Measurements from ENCODE around the gene SULT1A1.
"Not testable (repeated sequence)": the region's sequence is repeated elsewhere in the genome, so short reads cannot be mapped to it uniquely, and the experiment has no call there.

SULT1A1 gene

GRCh38 chr16:28609631-28610594 is at the start of gene SULT1A1:
Gene SULT1A1, minus strand, starts transcription at chr16:28610044. Its CDS starts 1,189 bp downstream, at chr16:28608855.
- DNase-seq (ENCODE audit: low read depth, low spot score): no peak

- DNase-seq (ENCODE audit: low read depth, low spot score): not testable (repeated sequence)
Observed at GRCh38 chr16:28639959-28640358, 30.1 kb upstream of the SULT1A1 start.

GRCh38 chr16:28638359-28638758 is 28.5 kb upstream of the SULT1A1 start:
- DNase-seq (ENCODE audit: low read depth, low spot score): not testable (repeated sequence)

- not testable (repeated sequence) for DNase-seq (ENCODE audit: low read depth, low spot score)
Observed at GRCh38 chr16:28637765-28638164, 27.9 kb upstream of the SULT1A1 start, which contains the start of gene NPIPB8. Gene NPIPB8, plus strand, starts transcription at chr16:28638065. Its CDS starts 296 bp downstream, at chr16:28638361.

GRCh38 chr16:28636093-28636823 is 26.4 kb upstream of the SULT1A1 start:
- DNase-seq (ENCODE audit: low read depth, low spot score): not testable (repeated sequence)

- not testable (repeated sequence) for DNase-seq (ENCODE audit: low read depth, low spot score)
Observed at GRCh38 chr16:28630905-28631304, 21.1 kb upstream of the SULT1A1 start.

- DNase-seq (ENCODE audit: low read depth, low spot score): peak; percentile 17
Observed at GRCh38 chr16:28623172-28623711, 13.4 kb upstream of the SULT1A1 start.

- not testable (repeated sequence) for DNase-seq (ENCODE audit: low read depth, low spot score)
Observed at GRCh38 chr16:28622532-28623171, 12.8 kb upstream of the SULT1A1 start.

- DNase-seq (ENCODE audit: low read depth, low spot score): no peak
Observed at GRCh38 chr16:28621481-28622155, 11.8 kb upstream of the SULT1A1 start.

- DNase-seq (ENCODE audit: low read depth, low spot score): not testable (repeated sequence)
Observed at GRCh38 chr16:28620316-28620715, 10.5 kb upstream of the SULT1A1 start.

GRCh38 chr16:28617874-28618273 is 8.0 kb upstream of the SULT1A1 start:
- no peak for DNase-seq (ENCODE audit: low read depth, low spot score)

- no peak for DNase-seq (ENCODE audit: low read depth, low spot score)
Observed at GRCh38 chr16:28616636-28617035, 6.8 kb upstream of the SULT1A1 start.

- DNase-seq (ENCODE audit: low read depth, low spot score): not testable (repeated sequence)
Observed at GRCh38 chr16:28616224-28616577, 6.4 kb upstream of the SULT1A1 start.

- DNase-seq (ENCODE audit: low read depth, low spot score): not testable (repeated sequence)
Observed at GRCh38 chr16:28615486-28616223, 5.8 kb upstream of the SULT1A1 start.

GRCh38 chr16:28614561-28614960 is 4.7 kb upstream of the SULT1A1 start:
- DNase-seq (ENCODE audit: low read depth, low spot score): not testable (repeated sequence)

- DNase-seq (ENCODE audit: low read depth, low spot score): not testable (repeated sequence)
Observed at GRCh38 chr16:28613912-28614311, 4.1 kb upstream of the SULT1A1 start.

- DNase-seq (ENCODE audit: low read depth, low spot score): not testable (repeated sequence)
Observed at GRCh38 chr16:28612359-28613280, 2.8 kb upstream of the SULT1A1 start.

- DNase-seq (ENCODE audit: low read depth, low spot score): no peak
Observed at GRCh38 chr16:28610595-28611191, 849 bp upstream of the SULT1A1 start.
